K562 (cell line): Measurements from ENCODE around the gene GAB2. TPM values are rescaled to one million over a fixed set of nuclear protein-coding genes. Genes with fewer than 3 reads are reported as not detected.

ENCODE experiments used
- ATAC-seq: fragments of 200-7000 bp; cut with Tn5 transposase; 3 replicates; pipeline ENCODE4 v1.9.1; 2020; ENCODE audit warnings: moderate library complexity
- BruUV-seq: library from RNA; stranded (reverse); fragments of 400-500 nt; replicated peaks from 2 replicates; lab custom pipeline; 2021; lab: Mats Ljungman, UMichigan
- CTCF ChIA-PET: fragments of 300-600 bp; formaldehyde crosslinking; extraction: SDS; loops from one replicate; lab custom pipeline; 2021; ENCODE audit warnings: low intra/inter-chr PET ratio; lab: Yijun Ruan, JAX
- POLR2A ChIA-PET: fragments of 300-600, 350-650 bp; sonication (Branson Sonifier 250); formaldehyde crosslinking; extraction: SDS; loops from one replicate; lab custom pipeline; 2021; ENCODE audit warnings: antibody characterized with exemption, inconsistent platforms; lab: Yijun Ruan, JAX
- DNase-seq, 4 experiments: peaks; one replicate each; pipeline versions ENCODE4 v3.0.0 to v3.0.0-alpha.2; 2011 to 2018; ENCODE audit warnings: low spot score in 3 of 4, mixed read lengths in 3 of 4; ENCODE audit errors: extremely low read depth in 1 of 4
- FAIRE-seq: peaks from 2 replicates; lab custom pipeline; 2011; peaks lifted over from hg19 to GRCh38; lab: Jason Lieb, UNC
- H2AFZ ChIP-seq: 2 replicates; pipeline ENCODE4 v1.6.0; 2011; ENCODE audit warnings: low read depth, low read length, control low read depth, inconsistent platforms
- H3K27ac ChIP-seq: fragments of 200-600 bp; 3 replicates; pipeline ENCODE4 v1.8.0; 2011; ENCODE audit warnings: low read depth, mild to moderate bottlenecking, control low read depth, inconsistent platforms, low read length, moderate library complexity, mixed read lengths; ENCODE audit errors: extremely low read depth
- H3K27me3 ChIP-seq, 2 experiments: fragments of 300-600 bp in 1 of 2; 2 replicates in 1 of 2; 3 replicates in 1 of 2; pipeline versions ENCODE4 v1.6.0 to v1.8.0; 2011; ENCODE audit warnings: inconsistent platforms in 2 of 2, low read length in 2 of 2, mild to moderate bottlenecking in 1 of 2, mixed read lengths in 1 of 2, moderate library complexity in 1 of 2; ENCODE audit not compliant: control insufficient read depth in 2 of 2, insufficient read depth in 2 of 2
- H3K36me3 ChIP-seq: fragments of 300-600 bp; 3 replicates; pipeline ENCODE4 v1.8.0; 2011; ENCODE audit warnings: mild to moderate bottlenecking, low read length, inconsistent platforms; ENCODE audit not compliant: control insufficient read depth, insufficient read depth
- H3K4me1 ChIP-seq, 2 experiments: fragments of 200-600 bp in 1 of 2; replicated peaks in 1 of 2; 2 replicates in 1 of 2; 3 replicates in 1 of 2; pipeline versions ENCODE4 v1.5.1 to v1.8.0; 2011; ENCODE audit warnings: inconsistent platforms in 2 of 2, low read length in 2 of 2, mild to moderate bottlenecking in 1 of 2, mixed read lengths in 1 of 2, moderate library complexity in 1 of 2; ENCODE audit not compliant: control insufficient read depth in 2 of 2, insufficient read depth in 2 of 2
- H3K4me2 ChIP-seq: 2 replicates; pipeline ENCODE4 v1.6.1; 2011; ENCODE audit warnings: low read length, control low read depth, inconsistent platforms, mixed read lengths; ENCODE audit not compliant: insufficient read depth
- H3K4me3 ChIP-seq: fragments of 200-600 bp; sonication (generic), shearing (Covaris generic); 2 replicates; pipeline ENCODE4 v1.5.1; 2016; ENCODE audit warnings: control low read depth, inconsistent platforms
- H3K79me2 ChIP-seq: fragments of 200-600 bp; 3 replicates; pipeline ENCODE4 v1.8.0; 2011; ENCODE audit warnings: low read length, inconsistent platforms; ENCODE audit not compliant: control insufficient read depth, insufficient read depth
- H3K9ac ChIP-seq, 2 experiments: 2 replicates each; pipeline versions ENCODE4 v1.6.0 to v1.6.1; 2011; ENCODE audit warnings: low read depth in 2 of 2, low read length in 2 of 2, control low read depth in 1 of 2, inconsistent platforms in 1 of 2, mild to moderate bottlenecking in 1 of 2, mixed read lengths in 1 of 2; ENCODE audit not compliant: insufficient read depth in 1 of 2
- H3K9me1 ChIP-seq: one replicate; pipeline ENCODE4 v1.6.0; 2011; ENCODE audit warnings: inconsistent platforms, mild to moderate bottlenecking, low read length, moderate library complexity; ENCODE audit not compliant: control insufficient read depth, insufficient read depth
- H3K9me3 ChIP-seq: replicated peaks from 2 replicates; pipeline ENCODE4 v1.5.1; 2011; ENCODE audit warnings: low read depth, low read length, inconsistent platforms; ENCODE audit not compliant: control insufficient read depth, insufficient read depth
- H4K20me1 ChIP-seq: replicated peaks from 2 replicates; pipeline ENCODE4 v1.6.1; 2011; ENCODE audit warnings: low read length, inconsistent platforms, mixed read lengths; ENCODE audit not compliant: control insufficient read depth, insufficient read depth
- CBFA2T2 ChIP-seq: fragments of 450-650 bp; conservative IDR thresholded peaks from 2 replicates; pipeline ENCODE4 v1.6.1; 2017; ENCODE audit warnings: mild to moderate bottlenecking
- POLR2A ChIP-seq: fragments of 450-650 bp; conservative IDR thresholded peaks from 2 replicates; pipeline ENCODE4 v1.6.1; 2016
- SIRT6 ChIP-seq: IDR thresholded peaks from one replicate; pipeline ENCODE4 v1.6.1; 2012; ENCODE audit warnings: low read depth, mild to moderate bottlenecking, control low read depth, inconsistent platforms, low read length, moderate library complexity
- ZNF143 ChIP-seq: sonication (generic); formaldehyde crosslinking; IDR thresholded peaks from 2 replicates; pipeline ENCODE4 v1.9.0; 2022; ENCODE audit warnings: mild to moderate bottlenecking, missing genetic modification reagents
- WGBS: fragments of 100-300 bp; shearing (Covaris generic); methylation state at CpG from one replicate; pipeline ENCODE4 v1.1.6; 2016; ENCODE audit warnings: low coverage, mixed read lengths; ENCODE audit not compliant: insufficient coverage; ENCODE audit errors: missing lambda C conversion rate; 5-methylcytosine and 5-hydroxymethylcytosine counted together
- in situ Hi-C: fragments of 300-500 bp; cut with MboI; formaldehyde crosslinking; loops from 4 replicates; pipeline ENCODE4 v1.15.0; 2018; ENCODE audit warnings: inconsistent platforms, mixed read lengths
- intact Hi-C: fragments of 100-400 bp; cut with micrococcal nuclease; formaldehyde crosslinking; loops from 2 replicates; pipeline ENCODE4 v1.14.2; 2022
- polyA plus RNA-seq, 8 experiments: library from polyadenylated mRNA; depleted of rRNA in 4 of 8; stranded (reverse) in 5 of 8; unstranded in 3 of 8; fragments of >200 nt; fragmentation: Nextera tagmentation in 2 of 8; fragmentation: Illumina TruSeq in 1 of 8; extraction: Ambion mirVana in 2 of 8; extraction: Trizol in 1 of 8; gene quantifications; 2 replicates each; pipeline versions ENCODE4 v1.2.1 to v1.2.3, GENCODE V29; 2011 to 2014; ENCODE audit warnings: inconsistent platforms in 1 of 8, missing spikeins in 1 of 8
- total RNA-seq, 7 experiments: library from RNA; depleted of rRNA in 6 of 7; stranded (reverse); fragments of >200 nt in 6 of 7; fragmentation: Illumina TruSeq in 2 of 7; extraction: Trizol in 2 of 7; gene quantifications; 2 replicates each; pipeline versions ENCODE4 v1.2.1 to v1.2.3, GENCODE V29; 2011 to 2021; ENCODE audit warnings: low replicate concordance in 1 of 7
- TF ChIP-seq, protein P1 (sequence below): fragments of 250-450 bp; sonication (Bioruptor Pico); IDR thresholded peaks from 2 replicates; pipeline ENCODE4 v1.4.0; 2020; ENCODE audit warnings: mild to moderate bottlenecking, moderate library complexity, borderline replicate concordance
- TF ChIP-seq, protein P2 (sequence below), 2 experiments: fragments of 450-650 bp in 1 of 2; sonication (generic) in 1 of 2; formaldehyde crosslinking in 1 of 2; IDR thresholded peaks in 1 of 2; conservative IDR thresholded peaks in 1 of 2; 2 replicates each; pipeline versions ENCODE4 v1.6.1 to v1.8.1; 2016 to 2023; ENCODE audit warnings: mild to moderate bottlenecking in 2 of 2, moderate library complexity in 2 of 2, inconsistent platforms in 1 of 2, missing genetic modification reagents in 1 of 2

The GAB2 gene
- total and polyA plus RNA-seq, 9 of the 15 experiments (the other 6 are each of a cell fraction or from before 2014, with no cell fraction given) = 2.3 to 35.2 (median 16.1) TPM

DNA sequence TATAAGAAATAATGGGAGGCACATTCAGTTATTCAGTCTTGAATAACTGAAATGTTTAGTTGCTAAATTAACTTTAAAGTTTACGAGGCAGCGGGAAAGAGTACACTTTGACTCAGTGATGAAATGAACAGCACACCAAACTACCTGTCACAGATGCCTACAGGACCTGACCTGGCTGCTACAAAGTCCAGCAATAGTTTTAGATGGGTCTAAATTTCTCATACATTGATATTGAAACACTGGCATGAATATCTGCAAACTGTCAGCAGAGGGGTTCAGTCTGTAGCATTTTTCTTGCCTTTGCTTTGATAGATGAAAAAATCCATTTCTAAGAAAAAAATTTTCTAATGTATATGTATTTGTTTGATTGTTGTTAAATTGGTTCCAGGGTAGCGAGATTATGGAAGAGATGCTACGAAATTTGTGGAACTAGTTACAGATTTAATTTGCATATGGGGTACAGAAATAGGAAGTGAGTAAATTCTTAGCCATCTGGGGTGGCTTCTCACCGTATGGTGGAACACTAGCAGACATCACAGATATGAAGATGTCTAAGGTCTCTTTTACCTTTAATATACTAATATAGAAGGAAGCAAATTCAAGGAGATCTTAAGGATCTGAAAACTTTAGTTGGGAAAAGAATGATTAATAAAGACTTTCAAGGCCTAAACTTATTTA lies 20.8 kb upstream of the GAB2 start:
- Histone ChIP-seq H3K4me1 (no peaks in the 10 kb centered on the region), H3K4me3 (no peak overlapping the region), H3K9me3 (no peaks in the 10 kb centered on the region), H3K9ac (no peak overlapping the region), H3K27ac (no peak overlapping the region), H3K36me3 (peaks cover 26% of the 10 kb centered on the region)
- BruUV-seq = no TSS peak
- intact Hi-C loops = no loop called here
- in situ Hi-C loops = no loop called here
- CTCF ChIA-PET = no interaction called here
- WGBS = 72% methylated on average over 5 of the region's 5 CpGs
- TF ChIP-seq ZNF143 (CRISPR knock-in tag) (no peak), CBFA2T2 (no peak), SIRT6 (no peak), POLR2A (no peak)
- TF ChIP-seq, protein P1, sequence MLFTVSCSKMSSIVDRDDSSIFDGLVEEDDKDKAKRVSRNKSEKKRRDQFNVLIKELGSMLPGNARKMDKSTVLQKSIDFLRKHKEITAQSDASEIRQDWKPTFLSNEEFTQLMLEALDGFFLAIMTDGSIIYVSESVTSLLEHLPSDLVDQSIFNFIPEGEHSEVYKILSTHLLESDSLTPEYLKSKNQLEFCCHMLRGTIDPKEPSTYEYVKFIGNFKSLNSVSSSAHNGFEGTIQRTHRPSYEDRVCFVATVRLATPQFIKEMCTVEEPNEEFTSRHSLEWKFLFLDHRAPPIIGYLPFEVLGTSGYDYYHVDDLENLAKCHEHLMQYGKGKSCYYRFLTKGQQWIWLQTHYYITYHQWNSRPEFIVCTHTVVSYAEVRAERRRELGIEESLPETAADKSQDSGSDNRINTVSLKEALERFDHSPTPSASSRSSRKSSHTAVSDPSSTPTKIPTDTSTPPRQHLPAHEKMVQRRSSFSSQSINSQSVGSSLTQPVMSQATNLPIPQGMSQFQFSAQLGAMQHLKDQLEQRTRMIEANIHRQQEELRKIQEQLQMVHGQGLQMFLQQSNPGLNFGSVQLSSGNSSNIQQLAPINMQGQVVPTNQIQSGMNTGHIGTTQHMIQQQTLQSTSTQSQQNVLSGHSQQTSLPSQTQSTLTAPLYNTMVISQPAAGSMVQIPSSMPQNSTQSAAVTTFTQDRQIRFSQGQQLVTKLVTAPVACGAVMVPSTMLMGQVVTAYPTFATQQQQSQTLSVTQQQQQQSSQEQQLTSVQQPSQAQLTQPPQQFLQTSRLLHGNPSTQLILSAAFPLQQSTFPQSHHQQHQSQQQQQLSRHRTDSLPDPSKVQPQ (CRISPR knock-in tag) = no peak
- TF ChIP-seq, protein P2, sequence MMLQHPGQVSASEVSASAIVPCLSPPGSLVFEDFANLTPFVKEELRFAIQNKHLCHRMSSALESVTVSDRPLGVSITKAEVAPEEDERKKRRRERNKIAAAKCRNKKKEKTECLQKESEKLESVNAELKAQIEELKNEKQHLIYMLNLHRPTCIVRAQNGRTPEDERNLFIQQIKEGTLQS (IDR thresholded peaks at IDR 0.05) = no peak
- TF ChIP-seq, protein P2 (CRISPR knock-in tag; conservative IDR thresholded peaks at IDR 0.05) = no peak
- TF ChIP-seq, all 486 proteins: peak for 0
- no peaks in the 10 kb centered on the region for H3K27me3 ChIP-seq
- no peak for ATAC-seq
- H3K4me2 ChIP-seq = no peak overlapping the region
- H3K9me1 ChIP-seq = no peaks in the 10 kb centered on the region
- DNase-seq = no peak
- H2AFZ ChIP-seq = no peak overlapping the region
- H4K20me1 ChIP-seq = no peaks in the 10 kb centered on the region
- H3K79me2 ChIP-seq = no peaks in the 10 kb centered on the region
- POLR2A ChIA-PET = no interaction called here
- no peak for FAIRE-seq
